Activated CD4-positive, alpha-beta T cell treated with anti-CD3 and anti-CD28 coated beads, Interleukin-2, amount 50 U/mL, for 1 hour (primary cell): Measurements from ENCODE around the gene DCLRE1A.
A peak's percentile ranks its signal among the peaks of the same experiment; 100 is the strongest.

Experiments used
- DNase-seq: peaks from one replicate; pipeline ENCODE4 v3.0.0-alpha.2; 2020

DCLRE1A gene

GRCh38 chr10:113854013-113854760 is at the start of gene DCLRE1A, which contains the start of gene NHLRC2:
DCLRE1A (minus strand) TSS chr10:113854082; CDS start chr10:113853182, 900 bp downstream.
NHLRC2 (plus strand) TSS chr10:113854661; CDS start chr10:113854873, 212 bp downstream.
- peak; percentile 49 for DNase-seq

- no peak for DNase-seq
These were observed 46.2 kb upstream of the DCLRE1A start for GRCh38 chr10:113899952-113900598.

GRCh38 chr10:113897693-113898618 is 44.1 kb upstream of the DCLRE1A start:
- DNase-seq: no peak

GRCh38 chr10:113895018-113895417 is 41.1 kb upstream of the DCLRE1A start:
- DNase-seq: no peak

GRCh38 chr10:113894581-113894980 is 40.7 kb upstream of the DCLRE1A start:
- no peak for DNase-seq

GRCh38 chr10:113893570-113893969 is 39.7 kb upstream of the DCLRE1A start:
- no peak for DNase-seq

- DNase-seq: no peak
These were observed 37.6 kb upstream of the DCLRE1A start for GRCh38 chr10:113891476-113891875.

GRCh38 chr10:113890769-113891168 is 36.9 kb upstream of the DCLRE1A start:
- no peak for DNase-seq

GRCh38 chr10:113889911-113890310 is 36.0 kb upstream of the DCLRE1A start:
- no peak for DNase-seq

- no peak for DNase-seq
These were observed 28.4 kb upstream of the DCLRE1A start for GRCh38 chr10:113882240-113882639.

GRCh38 chr10:113880236-113880635 is 26.4 kb upstream of the DCLRE1A start:
- no peak for DNase-seq

GRCh38 chr10:113879691-113880090 is 25.8 kb upstream of the DCLRE1A start:
- DNase-seq: no peak

- no peak for DNase-seq
These were observed 22.6 kb upstream of the DCLRE1A start for GRCh38 chr10:113876461-113876860.

GRCh38 chr10:113875212-113875611 is 21.3 kb upstream of the DCLRE1A start:
- DNase-seq: no peak

GRCh38 chr10:113872139-113873030 is 18.5 kb upstream of the DCLRE1A start:
- DNase-seq: no peak

- no peak for DNase-seq
These were observed 15.9 kb upstream of the DCLRE1A start for GRCh38 chr10:113869789-113870188.

- no peak for DNase-seq
These were observed 14.0 kb upstream of the DCLRE1A start for GRCh38 chr10:113867904-113868303.

- DNase-seq: no peak
These were observed 12.9 kb upstream of the DCLRE1A start for GRCh38 chr10:113866551-113867394.

GRCh38 chr10:113865901-113866300 is 12.0 kb upstream of the DCLRE1A start:
- no peak for DNase-seq

- DNase-seq: no peak
These were observed 5.4 kb upstream of the DCLRE1A start for GRCh38 chr10:113859261-113859660.

- DNase-seq: no peak
These were observed 4.7 kb upstream of the DCLRE1A start for GRCh38 chr10:113858541-113858940.
